ENCODE results near the gene SIRT2.

GRCh38 chr19:38844093-38844686 lies 55.2 kb downstream of the SIRT2 start:
- TF ChIP-seq POLR2AphosphoS5 (IDR thresholded peaks at IDR 0.05) (no peak), CTCF (IDR thresholded peaks at IDR 0.05) (no peak), POLR2A (IDR thresholded peaks at IDR 0.05) (no peak)
